ENCODE data around the gene RNF166.

DNA sequence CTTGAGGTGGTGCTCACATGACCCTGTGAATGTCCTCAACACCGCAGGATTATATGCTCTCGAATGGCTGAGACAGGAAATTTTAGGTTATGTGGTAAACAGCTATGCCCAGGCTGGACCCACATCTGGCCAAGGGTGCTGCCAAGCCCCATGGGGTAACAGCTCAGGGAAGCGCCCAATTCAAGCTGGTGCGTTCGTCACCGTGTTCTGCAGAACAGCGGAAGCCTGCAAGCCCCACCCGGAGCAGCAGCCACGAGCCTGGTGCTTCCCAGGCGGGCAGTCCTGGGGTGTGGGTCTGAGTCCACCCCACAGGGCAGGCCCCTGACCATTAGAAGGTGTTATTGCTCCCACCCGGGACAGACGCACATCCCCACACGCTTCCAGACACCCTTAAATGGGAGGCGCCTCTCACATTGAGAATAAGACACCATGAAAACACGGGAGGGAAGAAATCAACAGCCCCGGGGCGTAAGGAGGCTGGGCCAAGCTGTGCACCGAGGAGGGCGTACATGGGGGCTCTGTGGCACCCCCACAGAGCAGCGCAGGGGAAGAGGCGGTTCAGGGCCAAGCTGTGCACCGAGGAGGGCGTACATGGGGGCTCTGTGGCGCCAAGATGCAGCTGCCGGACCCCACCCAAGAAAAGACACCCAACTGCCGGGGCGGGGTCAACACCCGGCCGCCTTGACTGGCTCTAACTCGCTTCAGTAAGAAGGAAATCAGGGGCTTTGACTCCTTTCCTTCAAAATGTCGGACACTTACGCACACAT is 52.4 kb downstream of the RNF166 start:
- TF ChIP-seq ZNF274 (IDR thresholded peaks at IDR 0.05; ENCODE audit: low read depth, low read length) (no peak), SUZ12 (IDR thresholded peaks at IDR 0.05; ENCODE audit: extremely low read depth, insufficient read depth, insufficient read length) (no peak)
